Heart left ventricle (tissue), 13 donors: ENCODE measurements around the gene KCP.

Source experiments
- CTCF ChIP-seq, 12 donors: fragments of 200-600 bp; sonication (generic) in 4 of 12; IDR thresholded peaks; one replicate each; pipeline versions ENCODE4 v1.5.0 to v1.8.0; 2018 to 2022; ENCODE audit warnings: antibody characterized with exemption in 12 of 12, mild to moderate bottlenecking in 5 of 12
- POLR2A ChIP-seq, 2 donors: fragments of 450-650 bp; IDR thresholded peaks; one replicate each; pipeline ENCODE4 v1.6.1; 2017; ENCODE audit warnings: antibody characterized with exemption in 2 of 2, mild to moderate bottlenecking in 2 of 2, moderate library complexity in 2 of 2
- donor health status: ischemic (EF 13 %, LVEDD 7.1; RV severe dilation, severe dysfunction).
- donor health status: DM: no; HTN: yes; CAD: no.
- donor health status: DM: no; HTN: no; CAD: no.
- donor health status: ischemic (EF 25% LVEDD 6.9; RV normal size, moderate dysfunction).
- donor health status: ischemic (EF 25% LVEDD 5.7; RV mildly dilated, moderate dysfunction).
- donor health status: ischemic (EF 35%, LVEDD 5.7; RV mildly dilated, moderate dysfunction).
- donor health status: nonischemic (EF 11% LVEDD 7.7; RV severe dilation, severe dysfunction).
- donor health status: DM: yes; HTN: yes; CAD: no.
- donor health status: PGD.
- donor health status: ischemic (EF 29% LVEDD 5.4; RV normal size, mild dysfunction).
- donor health status: nonischemic (EF 23%, LVEDD 6.1; RV moderate dilation, normal function).

- TF ChIP-seq POLR2A (IDR thresholded peaks at IDR 0.05) (no peak), CTCF (IDR thresholded peaks at IDR 0.05) (no peak)
Measured at GRCh38 chr7:128948312-128948973, 37.9 kb upstream of the KCP start.
